Liver (tissue), 9 donors: Measurements from ENCODE around the gene ADGRD1. TPM values are rescaled to one million over a fixed set of nuclear protein-coding genes. Genes with fewer than 3 reads are reported as not detected.

Experiments
- DNase-seq: peaks from one replicate; pipeline ENCODE4 v3.0.0-alpha.2; 2017; ENCODE audit warnings: low spot score
- H3K27ac ChIP-seq, 2 donors: one replicate each; pipeline ENCODE4 v1.7.0; 2013; ENCODE audit warnings: inconsistent platforms in 2 of 2, low read length in 2 of 2, control low read depth in 1 of 2, low read depth in 1 of 2, mild to moderate bottlenecking in 1 of 2
- H3K27me3 ChIP-seq, 4 donors: one replicate each; pipeline versions ENCODE4 v1.6.1 to v1.7.0; 2013; ENCODE audit warnings: low read length in 3 of 4, inconsistent platforms in 1 of 4, mild to moderate bottlenecking in 1 of 4, moderate library complexity in 1 of 4; ENCODE audit not compliant: control insufficient read depth in 4 of 4, insufficient read depth in 4 of 4
- H3K36me3 ChIP-seq, 4 donors: one replicate each; pipeline versions ENCODE4 v1.6.1 to v1.7.0; 2013; ENCODE audit warnings: low read length in 3 of 4, mild to moderate bottlenecking in 3 of 4, low read depth in 1 of 4, moderate library complexity in 1 of 4; ENCODE audit not compliant: control insufficient read depth in 4 of 4, insufficient read depth in 3 of 4
- H3K4me1 ChIP-seq, 4 donors: one replicate each; pipeline versions ENCODE4 v1.6.1 to v1.7.0; 2013; ENCODE audit warnings: low read length in 3 of 4, mild to moderate bottlenecking in 3 of 4, moderate library complexity in 1 of 4; ENCODE audit not compliant: control insufficient read depth in 4 of 4, insufficient read depth in 4 of 4
- H3K4me3 ChIP-seq, 3 donors: one replicate each; pipeline versions ENCODE4 v1.6.1 to v1.7.0; 2013; ENCODE audit warnings: low read length in 3 of 3, control low read depth in 1 of 3, low read depth in 1 of 3, mild to moderate bottlenecking in 1 of 3
- H3K9ac ChIP-seq, 2 donors: one replicate each; pipeline ENCODE4 v1.7.0; 2013; ENCODE audit warnings: low read length in 2 of 2, mild to moderate bottlenecking in 2 of 2, moderate library complexity in 2 of 2, control low read depth in 1 of 2, low read depth in 1 of 2
- H3K9me3 ChIP-seq, 4 donors: one replicate each; pipeline versions ENCODE4 v1.6.1 to v1.7.0; 2013; ENCODE audit warnings: low read length in 3 of 4; ENCODE audit not compliant: control insufficient read depth in 4 of 4
- EGR1 ChIP-seq, 2 donors: IDR thresholded peaks; 2 replicates each; pipeline ENCODE4 v1.6.1; 2016 to 2018; ENCODE audit warnings: antibody characterized with exemption in 2 of 2, low read depth in 2 of 2
- FOXA1 ChIP-seq: IDR thresholded peaks from 2 replicates; pipeline ENCODE4 v1.6.1; 2016; ENCODE audit warnings: antibody characterized with exemption
- FOXA2 ChIP-seq: IDR thresholded peaks from 2 replicates; pipeline ENCODE4 v1.6.1; 2016; ENCODE audit warnings: antibody characterized with exemption
- GABPA ChIP-seq, 2 donors: IDR thresholded peaks in 1 of 2; conservative IDR thresholded peaks in 1 of 2; 2 replicates each; pipeline ENCODE4 v1.6.1; 2016; ENCODE audit warnings: antibody characterized with exemption in 2 of 2, mild to moderate bottlenecking in 1 of 2, moderate library complexity in 1 of 2
- HNF4A ChIP-seq, 2 donors: conservative IDR thresholded peaks; 2 replicates each; pipeline ENCODE4 v1.6.1; 2016; ENCODE audit warnings: antibody characterized with exemption in 2 of 2, mild to moderate bottlenecking in 2 of 2
- JUND ChIP-seq, 2 donors: IDR thresholded peaks; 2 replicates each; pipeline ENCODE4 v1.6.1; 2016; ENCODE audit warnings: antibody characterized with exemption in 2 of 2
- NR2F2 ChIP-seq: IDR thresholded peaks from 2 replicates; pipeline ENCODE4 v1.6.1; 2016; ENCODE audit warnings: antibody characterized with exemption
- REST ChIP-seq: IDR thresholded peaks from 2 replicates; pipeline ENCODE4 v1.6.1; 2016; ENCODE audit warnings: antibody characterized with exemption, mild to moderate bottlenecking
- RXRA ChIP-seq, 2 donors: IDR thresholded peaks; 2 replicates each; pipeline ENCODE4 v1.6.1; 2017 to 2018; ENCODE audit warnings: antibody characterized with exemption in 2 of 2, mild to moderate bottlenecking in 1 of 2
- SP1 ChIP-seq: IDR thresholded peaks from 2 replicates; pipeline ENCODE4 v1.6.1; 2018; ENCODE audit warnings: antibody characterized with exemption, mild to moderate bottlenecking
- TAF1 ChIP-seq: conservative IDR thresholded peaks from 2 replicates; pipeline ENCODE4 v1.6.1; 2016; ENCODE audit warnings: antibody characterized with exemption, mild to moderate bottlenecking
- YY1 ChIP-seq: IDR thresholded peaks from 2 replicates; pipeline ENCODE4 v1.6.1; 2016; ENCODE audit warnings: antibody characterized with exemption, mild to moderate bottlenecking
- ZBTB33 ChIP-seq: IDR thresholded peaks from 2 replicates; pipeline ENCODE4 v1.6.1; 2016; ENCODE audit warnings: antibody characterized with exemption
- WGBS: extraction: QIAGEN DNeasy Blood & Tissue Kit; methylation state at CpG from one replicate; pipeline ENCODE4 v1.1.7; 2013; 5-methylcytosine and 5-hydroxymethylcytosine counted together
- polyA plus RNA-seq, 2 donors: library from polyadenylated mRNA; stranded (reverse) in 1 of 2; unstranded in 1 of 2; fragments of 200-250 nt in 1 of 2; fragments of >200 nt in 1 of 2; fragmentation: Nextera tagmentation in 1 of 2; extraction: Ambion mirVana in 1 of 2; gene quantifications; one replicate each; pipeline versions ENCODE4 v1.2.1 to v1.2.3, GENCODE V29; 2013 to 2015
- total RNA-seq, 2 donors: library from RNA; depleted of rRNA; stranded (reverse); fragments of >200 nt; gene quantifications; one replicate each; pipeline ENCODE4 v1.2.3, GENCODE V29; 2014
- TF ChIP-seq, protein P1 (sequence below): fragments of 150-350 bp; IDR thresholded peaks from 2 replicates; pipeline ENCODE4 v1.5.1; 2017; ENCODE audit warnings: improper control_type of control experiment, low read depth, low read length; ENCODE audit not compliant: missing input control
- TF ChIP-seq, protein P2 (sequence below): IDR thresholded peaks from 2 replicates; pipeline ENCODE4 v1.6.1; 2016; ENCODE audit warnings: antibody characterized with exemption
- TF ChIP-seq, protein P3 (sequence below): IDR thresholded peaks from 2 replicates; pipeline ENCODE4 v1.6.1; 2016; ENCODE audit warnings: antibody characterized with exemption
- donor health status: healthy.
- donor health status: healthy.
- donor health status: healthy.
- donor health status: healthy.
- donor health status: healthy.

ADGRD1 gene
- total and polyA plus RNA-seq, 4 donors = 2.7 to 7.1 (median 4.6) TPM

GRCh38 chr12:130966443-130967030, 12.8 kb downstream of the ADGRD1 start:
- WGBS = 91% methylated on average over 15 of the region's 15 CpGs
- Histone ChIP-seq H3K4me1 (no peaks in the 10 kb centered on the region), H3K36me3 (no peaks in the 10 kb centered on the region), H3K9ac (no peak overlapping the region), H3K9me3 (no peaks in the 10 kb centered on the region), H3K4me3 (no peak overlapping the region), H3K27me3 (no peaks in the 10 kb centered on the region), H3K27ac (no peak overlapping the region)
- TF ChIP-seq ZBTB33 (no peak), SP1 (no peak), HNF4A (conservative IDR thresholded peaks at IDR 0.05) (no peak), FOXA1 (no peak), FOXA2 (no peak), REST (no peak), YY1 (no peak), JUND (IDR thresholded peaks at IDR 0.05) (no peak), EGR1 (IDR thresholded peaks at IDR 0.05; ENCODE audit: low read depth in 2 of 2) (no peak), RXRA (IDR thresholded peaks at IDR 0.05) (no peak), TAF1 (no peak), GABPA (IDR thresholded peaks at IDR 0.05 in 1 of 2, conservative IDR thresholded peaks at IDR 0.05 in 1 of 2) (no peak), NR2F2 (no peak)
- TF ChIP-seq, protein P1, sequence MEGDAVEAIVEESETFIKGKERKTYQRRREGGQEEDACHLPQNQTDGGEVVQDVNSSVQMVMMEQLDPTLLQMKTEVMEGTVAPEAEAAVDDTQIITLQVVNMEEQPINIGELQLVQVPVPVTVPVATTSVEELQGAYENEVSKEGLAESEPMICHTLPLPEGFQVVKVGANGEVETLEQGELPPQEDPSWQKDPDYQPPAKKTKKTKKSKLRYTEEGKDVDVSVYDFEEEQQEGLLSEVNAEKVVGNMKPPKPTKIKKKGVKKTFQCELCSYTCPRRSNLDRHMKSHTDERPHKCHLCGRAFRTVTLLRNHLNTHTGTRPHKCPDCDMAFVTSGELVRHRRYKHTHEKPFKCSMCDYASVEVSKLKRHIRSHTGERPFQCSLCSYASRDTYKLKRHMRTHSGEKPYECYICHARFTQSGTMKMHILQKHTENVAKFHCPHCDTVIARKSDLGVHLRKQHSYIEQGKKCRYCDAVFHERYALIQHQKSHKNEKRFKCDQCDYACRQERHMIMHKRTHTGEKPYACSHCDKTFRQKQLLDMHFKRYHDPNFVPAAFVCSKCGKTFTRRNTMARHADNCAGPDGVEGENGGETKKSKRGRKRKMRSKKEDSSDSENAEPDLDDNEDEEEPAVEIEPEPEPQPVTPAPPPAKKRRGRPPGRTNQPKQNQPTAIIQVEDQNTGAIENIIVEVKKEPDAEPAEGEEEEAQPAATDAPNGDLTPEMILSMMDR = no peak
- TF ChIP-seq, protein P2, sequence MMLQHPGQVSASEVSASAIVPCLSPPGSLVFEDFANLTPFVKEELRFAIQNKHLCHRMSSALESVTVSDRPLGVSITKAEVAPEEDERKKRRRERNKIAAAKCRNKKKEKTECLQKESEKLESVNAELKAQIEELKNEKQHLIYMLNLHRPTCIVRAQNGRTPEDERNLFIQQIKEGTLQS = no peak
- TF ChIP-seq, protein P3, sequence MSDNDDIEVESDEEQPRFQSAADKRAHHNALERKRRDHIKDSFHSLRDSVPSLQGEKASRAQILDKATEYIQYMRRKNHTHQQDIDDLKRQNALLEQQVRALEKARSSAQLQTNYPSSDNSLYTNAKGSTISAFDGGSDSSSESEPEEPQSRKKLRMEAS = no peak
- peak; percentile 2 for DNase-seq
